Stromal cell of bone marrow (primary cell): ENCODE results near the gene ALG10B.

Source experiments
- DNase-seq: peaks from one replicate; pipeline ENCODE4 v3.0.0-alpha.2; 2012; ENCODE audit warnings: low read depth

The ALG10B gene

GRCh38 chr12:38374751-38375150 lies 58.2 kb downstream of the ALG10B start:
- DNase-seq: no peak
